Measurements from ENCODE around the gene TIMM22.
"Not testable (repeated sequence)": the region's sequence is repeated elsewhere in the genome, so short reads cannot be mapped to it uniquely, and the experiment has no call there.

Gene TIMM22

GRCh38 chr17:973053-973452 is 23.9 kb upstream of the TIMM22 start:
- TF ChIP-seq CTCF (IDR thresholded peaks at IDR 0.05; ENCODE audit: insufficient read depth, missing control alignments): no peak
- DNase-seq (ENCODE audit: insufficient read length, low spot score) (no peak), FAIRE-seq (no peak)

GRCh38 chr17:974778-975177 is 22.2 kb upstream of the TIMM22 start:
- FAIRE-seq; DNase-seq (ENCODE audit: insufficient read length, low spot score): not testable (repeated sequence)

GRCh38 chr17:975371-975915 is 21.5 kb upstream of the TIMM22 start:
- no peak for DNase-seq (ENCODE audit: insufficient read length, low spot score)
- FAIRE-seq: no peak
- no peak for TF ChIP-seq CTCF (IDR thresholded peaks at IDR 0.05; ENCODE audit: insufficient read depth, missing control alignments)

GRCh38 chr17:976312-976711 is 20.6 kb upstream of the TIMM22 start:
- no peak for FAIRE-seq
- DNase-seq (ENCODE audit: insufficient read length, low spot score): no peak
- no peak for TF ChIP-seq CTCF (IDR thresholded peaks at IDR 0.05; ENCODE audit: insufficient read depth, missing control alignments)

GRCh38 chr17:977166-977565 is 19.8 kb upstream of the TIMM22 start:
- DNase-seq (ENCODE audit: insufficient read length, low spot score) (no peak), FAIRE-seq (no peak)
- no peak for TF ChIP-seq CTCF (IDR thresholded peaks at IDR 0.05; ENCODE audit: insufficient read depth, missing control alignments)

GRCh38 chr17:978103-979093 is 18.5 kb upstream of the TIMM22 start:
- FAIRE-seq (no peak), DNase-seq (ENCODE audit: insufficient read length, low spot score) (no peak)

GRCh38 chr17:979212-979538 is 17.8 kb upstream of the TIMM22 start:
- no peak for FAIRE-seq

More at GRCh38 chr17:978103-979093, 18.5 kb upstream of the TIMM22 start:
- no peak for TF ChIP-seq CTCF (IDR thresholded peaks at IDR 0.05; ENCODE audit: insufficient read depth, missing control alignments)

More at GRCh38 chr17:979212-979538, 17.8 kb upstream of the TIMM22 start:
- no peak for DNase-seq (ENCODE audit: insufficient read length, low spot score)
- TF ChIP-seq CTCF (IDR thresholded peaks at IDR 0.05; ENCODE audit: insufficient read depth, missing control alignments): no peak
